Sigmoid colon (tissue), 7 donors: ENCODE data around the gene COL4A1. TPM values are rescaled to one million over a fixed set of nuclear protein-coding genes. Genes with fewer than 3 reads are reported as not detected.

Source experiments
- DNase-seq: peaks from one replicate; pipeline ENCODE4 v3.0.0-alpha.2; 2019
- H3K27ac ChIP-seq, 4 donors: fragments of 200-600 bp; sonication (generic); one replicate each; pipeline ENCODE4 v1.5.1; 2016 to 2019; ENCODE audit warnings: mild to moderate bottlenecking in 1 of 4
- H3K27me3 ChIP-seq, 3 donors: fragments of 200-600 bp; sonication (generic); one replicate each; pipeline ENCODE4 v1.5.1; 2019; ENCODE audit warnings: mild to moderate bottlenecking in 1 of 3
- H3K36me3 ChIP-seq, 4 donors: fragments of 200-600 bp; sonication (generic); one replicate each; pipeline ENCODE4 v1.5.1; 2016 to 2019
- H3K4me1 ChIP-seq, 4 donors: fragments of 200-600 bp; sonication (generic); one replicate each; pipeline ENCODE4 v1.5.1; 2017 to 2019
- H3K4me3 ChIP-seq, 4 donors: fragments of 200-600 bp; sonication (generic); one replicate each; pipeline ENCODE4 v1.5.1; 2017 to 2019; ENCODE audit warnings: mild to moderate bottlenecking in 2 of 4, moderate library complexity in 1 of 4
- H3K9me3 ChIP-seq, 4 donors: fragments of 200-600 bp in 3 of 4; sonication (generic) in 3 of 4; one replicate each; pipeline versions ENCODE4 v1.5.1 to v1.6.1; 2013 to 2019
- CTCF ChIP-seq, 4 experiments: fragments of 450-650 bp in 3 of 4; fragments of 200-600 bp in 1 of 4; IDR thresholded peaks; one replicate each; pipeline ENCODE4 v1.5.1; 2016 to 2019; ENCODE audit warnings: antibody characterized with exemption in 4 of 4, mild to moderate bottlenecking in 3 of 4, moderate library complexity in 2 of 4
- EP300 ChIP-seq, 4 donors: sonication (generic); formaldehyde crosslinking; IDR thresholded peaks; one replicate each; pipeline ENCODE4 v1.6.1; 2017; ENCODE audit warnings: antibody characterized with exemption in 4 of 4
- POLR2A ChIP-seq, 2 donors: fragments of 450-650 bp; IDR thresholded peaks; one replicate each; pipeline ENCODE4 v1.6.1; 2016; ENCODE audit warnings: antibody characterized with exemption in 2 of 2, mild to moderate bottlenecking in 2 of 2, moderate library complexity in 2 of 2
- POLR2AphosphoS5 ChIP-seq, 4 donors: sonication (generic); formaldehyde crosslinking; IDR thresholded peaks; one replicate each; pipeline ENCODE4 v1.6.1; 2017; ENCODE audit warnings: antibody characterized with exemption in 4 of 4
- WGBS, 2 donors: extraction: QIAGEN DNeasy Blood & Tissue Kit; methylation state at CpG; one replicate each; pipeline ENCODE4 v1.1.7; 2013; 5-methylcytosine and 5-hydroxymethylcytosine counted together
- intact Hi-C: fragments of 100-400 bp; cut with DNase I; formaldehyde crosslinking; loops from one replicate; pipeline ENCODE4 v1.15.1; 2023
- polyA plus RNA-seq, 3 donors: library from polyadenylated mRNA; stranded (reverse); fragments of 200-250 nt; gene quantifications; one replicate each; pipeline ENCODE4 v1.2.3, GENCODE V29; 2013
- total RNA-seq, 4 donors: library from RNA; depleted of rRNA; stranded (reverse); fragments of >200 nt; gene quantifications; one replicate each; pipeline ENCODE4 v1.1.0, GENCODE V29; 2016
- donor health status: healthy with polysubstance abuse.
- donor health status: Bipolar disorder and iron deficiency.
- donor health status: healthy.

The COL4A1 gene
- total and polyA plus RNA-seq, 7 donors: 9.2 to 598 (median 235) TPM

- Histone ChIP-seq H3K4me1 (peaks cover 0 to 92% (median 90%) of the 10 kb centered on the region in 4 donors), H3K27me3 (no peaks in the 10 kb centered on the region), H3K4me3 (no peak overlapping the region), H3K9me3 (no peaks in the 10 kb centered on the region), H3K27ac (peak overlapping the region; percentile 68 to 100 (median 87)), H3K36me3 (peaks cover 0 to 3% (median 0%) of the 10 kb centered on the region in 4 donors)
- intact Hi-C loops: no loop called here
- DNase-seq: peak; percentile 60
- TF ChIP-seq POLR2A (IDR thresholded peaks at IDR 0.05): no peak
- TF ChIP-seq CTCF (IDR thresholded peaks at IDR 0.05): no peak
- TF ChIP-seq POLR2AphosphoS5 (IDR thresholded peaks at IDR 0.05): no peak
- WGBS, 2 donors: 77 to 85% methylated on average over 7 of the region's 7 CpGs
Measured at GRCh38 chr13:110283736-110284517, 23.0 kb downstream of the COL4A1 start.

- H3K4me1 ChIP-seq: peaks cover 0 to 100% (median 96%) of the 10 kb centered on the region in 4 donors
- intact Hi-C loops: no loop called here
- WGBS, 2 donors: 93 to 98% methylated on average over 1 of the region's 1 CpG
- H3K9me3 ChIP-seq: no peaks in the 10 kb centered on the region
- H3K36me3 ChIP-seq: no peaks in the 10 kb centered on the region
- DNase-seq: peak; percentile 55
- H3K27ac ChIP-seq: peak overlapping the region; percentile 55 to 100 (median 84)
- no peak overlapping the region for H3K4me3 ChIP-seq
- H3K27me3 ChIP-seq: no peaks in the 10 kb centered on the region
- TF ChIP-seq POLR2A (IDR thresholded peaks at IDR 0.05): no peak
Measured at GRCh38 chr13:110282316-110282841, 24.6 kb downstream of the COL4A1 start.

GRCh38 chr13:110281736-110282135 is 25.2 kb downstream of the COL4A1 start:
- Histone ChIP-seq H3K9me3 (no peaks in the 10 kb centered on the region), H3K4me3 (no peak overlapping the region), H3K36me3 (no peaks in the 10 kb centered on the region), H3K4me1 (peaks cover 0 to 100% (median 96%) of the 10 kb centered on the region in 4 donors), H3K27ac (peak overlapping the region; percentile 55 to 100 (median 84)), H3K27me3 (no peaks in the 10 kb centered on the region)
- 86 to 94% methylated on average over 5 of the region's 5 CpGs for WGBS, 2 donors
- TF ChIP-seq POLR2A (IDR thresholded peaks at IDR 0.05): no peak
- no peak for TF ChIP-seq EP300 (IDR thresholded peaks at IDR 0.05)
- TF ChIP-seq POLR2AphosphoS5 (IDR thresholded peaks at IDR 0.05): peak in 2 of 4 donors; percentile 20 to 27
- peak; percentile 69 for DNase-seq
- intact Hi-C loops: no loop called here

GRCh38 chr13:110280985-110281688 is 25.8 kb downstream of the COL4A1 start:
- intact Hi-C loops: no loop called here
- Histone ChIP-seq H3K9me3 (no peaks in the 10 kb centered on the region), H3K27ac (peak overlapping the region; percentile 55 to 100 (median 84)), H3K27me3 (no peaks in the 10 kb centered on the region), H3K4me3 (no peak overlapping the region), H3K4me1 (peaks cover 0 to 100% (median 96%) of the 10 kb centered on the region in 4 donors), H3K36me3 (no peaks in the 10 kb centered on the region)
- peak; percentile 90 for DNase-seq
- TF ChIP-seq EP300 (IDR thresholded peaks at IDR 0.05): peak in 1 of 4 donors; percentile 10
- peak; percentile 5 to 62 (median 34) for TF ChIP-seq POLR2AphosphoS5 (IDR thresholded peaks at IDR 0.05)
- TF ChIP-seq CTCF (IDR thresholded peaks at IDR 0.05): no peak
- TF ChIP-seq POLR2A (IDR thresholded peaks at IDR 0.05): no peak
- WGBS, 2 donors: 70 to 86% methylated on average over 7 of the region's 7 CpGs

- intact Hi-C loops: no loop called here
- H3K27me3 ChIP-seq: no peaks in the 10 kb centered on the region
- H3K4me1 ChIP-seq: peaks cover 0 to 100% (median 96%) of the 10 kb centered on the region in 4 donors
- H3K36me3 ChIP-seq: no peaks in the 10 kb centered on the region
- H3K27ac ChIP-seq: peak overlapping the region; percentile 55 to 100 (median 84)
- 85 to 91% methylated on average over 9 of the region's 9 CpGs for WGBS, 2 donors
- peak; percentile 42 for DNase-seq
- no peak for TF ChIP-seq CTCF (IDR thresholded peaks at IDR 0.05)
- no peak for TF ChIP-seq POLR2A (IDR thresholded peaks at IDR 0.05)
- TF ChIP-seq EP300 (IDR thresholded peaks at IDR 0.05): no peak
- no peak for TF ChIP-seq POLR2AphosphoS5 (IDR thresholded peaks at IDR 0.05)
- H3K9me3 ChIP-seq: no peaks in the 10 kb centered on the region
- H3K4me3 ChIP-seq: no peak overlapping the region
Measured at GRCh38 chr13:110280231-110280813, 26.6 kb downstream of the COL4A1 start.
